Measurements from ENCODE around the gene VEZF1.
"Not testable (repeated sequence)": the region's sequence is repeated elsewhere in the genome, so short reads cannot be mapped to it uniquely, and the experiment has no call there.

The VEZF1 gene

GRCh38 chr17:57974053-57974824 lies 13.8 kb downstream of the VEZF1 start:
- not testable (repeated sequence) for H3K4me1 Mint-ChIP-seq (ENCODE audit: low read depth); DNase-seq (ENCODE audit: low spot score); H3K4me3 Mint-ChIP-seq; H3K27ac Mint-ChIP-seq; H3K9me3 Mint-ChIP-seq; H3K27me3 Mint-ChIP-seq (ENCODE audit: low read depth)
- peaks cover 47% of the 10 kb centered on the region for H3K36me3 Mint-ChIP-seq (ENCODE audit: low read depth)

GRCh38 chr17:57972151-57972550 lies 15.9 kb downstream of the VEZF1 start:
- no peak for DNase-seq (ENCODE audit: low spot score)
- Mint-ChIP-seq H3K36me3 (ENCODE audit: low read depth) (peaks cover 34% of the 10 kb centered on the region), H3K27ac (no peak overlapping the region), H3K4me3 (no peak overlapping the region), H3K9me3 (no peaks in the 10 kb centered on the region), H3K4me1 (ENCODE audit: low read depth) (no peaks in the 10 kb centered on the region), H3K27me3 (ENCODE audit: low read depth) (peaks cover 4% of the 10 kb centered on the region)

- H3K4me1 Mint-ChIP-seq (ENCODE audit: low read depth): no peaks in the 10 kb centered on the region
- no peak overlapping the region for H3K27ac Mint-ChIP-seq
- no peak overlapping the region for H3K4me3 Mint-ChIP-seq
These were observed 16.5 kb downstream of the VEZF1 start for GRCh38 chr17:57971572-57971971.

GRCh38 chr17:57970710-57971109 lies 17.3 kb downstream of the VEZF1 start:
- no peaks in the 10 kb centered on the region for H3K9me3 Mint-ChIP-seq
- no peak for DNase-seq (ENCODE audit: low spot score)
- peaks cover 20% of the 10 kb centered on the region for H3K36me3 Mint-ChIP-seq (ENCODE audit: low read depth)
- H3K4me3 Mint-ChIP-seq: no peak overlapping the region
- no peak overlapping the region for H3K27ac Mint-ChIP-seq
- H3K27me3 Mint-ChIP-seq (ENCODE audit: low read depth): peaks cover 6% of the 10 kb centered on the region
- H3K4me1 Mint-ChIP-seq (ENCODE audit: low read depth): no peaks in the 10 kb centered on the region

More at GRCh38 chr17:57971572-57971971, 16.5 kb downstream of the VEZF1 start:
- no peak for DNase-seq (ENCODE audit: low spot score)
- H3K36me3 Mint-ChIP-seq (ENCODE audit: low read depth): peaks cover 29% of the 10 kb centered on the region
- no peaks in the 10 kb centered on the region for H3K9me3 Mint-ChIP-seq
- H3K27me3 Mint-ChIP-seq (ENCODE audit: low read depth): peaks cover 4% of the 10 kb centered on the region

- H3K36me3 Mint-ChIP-seq (ENCODE audit: low read depth): peaks cover 5% of the 10 kb centered on the region
- DNase-seq (ENCODE audit: low spot score): no peak
- H3K27me3 Mint-ChIP-seq (ENCODE audit: low read depth): peaks cover 11% of the 10 kb centered on the region
- no peak overlapping the region for H3K27ac Mint-ChIP-seq
- H3K4me1 Mint-ChIP-seq (ENCODE audit: low read depth): no peaks in the 10 kb centered on the region
- H3K9me3 Mint-ChIP-seq: no peaks in the 10 kb centered on the region
- no peak overlapping the region for H3K4me3 Mint-ChIP-seq
These were observed 19.6 kb downstream of the VEZF1 start for GRCh38 chr17:57968456-57968855.

GRCh38 chr17:57966875-57967274 lies 21.2 kb downstream of the VEZF1 start:
- Mint-ChIP-seq H3K9me3 (no peaks in the 10 kb centered on the region), H3K27me3 (ENCODE audit: low read depth) (peaks cover 22% of the 10 kb centered on the region), H3K27ac (no peak overlapping the region), H3K4me3 (no peak overlapping the region), H3K36me3 (ENCODE audit: low read depth) (no peaks in the 10 kb centered on the region), H3K4me1 (ENCODE audit: low read depth) (no peaks in the 10 kb centered on the region)
- DNase-seq (ENCODE audit: low spot score): no peak

GRCh38 chr17:57966246-57966645 lies 21.8 kb downstream of the VEZF1 start:
- peaks cover 23% of the 10 kb centered on the region for H3K27me3 Mint-ChIP-seq (ENCODE audit: low read depth)
- no peaks in the 10 kb centered on the region for H3K36me3 Mint-ChIP-seq (ENCODE audit: low read depth)
- no peak overlapping the region for H3K27ac Mint-ChIP-seq
- DNase-seq (ENCODE audit: low spot score): no peak
- no peaks in the 10 kb centered on the region for H3K4me1 Mint-ChIP-seq (ENCODE audit: low read depth)
- no peaks in the 10 kb centered on the region for H3K9me3 Mint-ChIP-seq
- H3K4me3 Mint-ChIP-seq: no peak overlapping the region

- Mint-ChIP-seq H3K27ac (no peak overlapping the region), H3K9me3 (no peaks in the 10 kb centered on the region), H3K27me3 (ENCODE audit: low read depth) (peaks cover 28% of the 10 kb centered on the region), H3K36me3 (ENCODE audit: low read depth) (no peaks in the 10 kb centered on the region), H3K4me3 (no peak overlapping the region), H3K4me1 (ENCODE audit: low read depth) (no peaks in the 10 kb centered on the region)
- no peak for DNase-seq (ENCODE audit: low spot score)
These were observed 22.4 kb downstream of the VEZF1 start for GRCh38 chr17:57965521-57966160.

GRCh38 chr17:57963149-57963511 lies 24.9 kb downstream of the VEZF1 start:
- Mint-ChIP-seq H3K4me1 (ENCODE audit: low read depth) (no peaks in the 10 kb centered on the region), H3K4me3 (no peak overlapping the region), H3K27ac (no peak overlapping the region), H3K36me3 (ENCODE audit: low read depth) (no peaks in the 10 kb centered on the region), H3K27me3 (ENCODE audit: low read depth) (peaks cover 46% of the 10 kb centered on the region), H3K9me3 (no peaks in the 10 kb centered on the region)
- no peak for DNase-seq (ENCODE audit: low spot score)

- Mint-ChIP-seq H3K27me3 (ENCODE audit: low read depth) (peaks cover 53% of the 10 kb centered on the region), H3K4me3 (no peak overlapping the region), H3K36me3 (ENCODE audit: low read depth) (no peaks in the 10 kb centered on the region), H3K9me3 (no peaks in the 10 kb centered on the region), H3K4me1 (ENCODE audit: low read depth) (peaks cover 1% of the 10 kb centered on the region), H3K27ac (no peak overlapping the region)
- DNase-seq (ENCODE audit: low spot score): no peak
These were observed 25.5 kb downstream of the VEZF1 start for GRCh38 chr17:57962279-57963148.

GRCh38 chr17:57959929-57960328 lies 28.1 kb downstream of the VEZF1 start:
- no peaks in the 10 kb centered on the region for H3K9me3 Mint-ChIP-seq
- peaks cover 66% of the 10 kb centered on the region for H3K27me3 Mint-ChIP-seq (ENCODE audit: low read depth)
- no peaks in the 10 kb centered on the region for H3K36me3 Mint-ChIP-seq (ENCODE audit: low read depth)

GRCh38 chr17:57958391-57958790 lies 29.7 kb downstream of the VEZF1 start:
- H3K4me1 Mint-ChIP-seq (ENCODE audit: low read depth): peaks cover 19% of the 10 kb centered on the region
- not testable (repeated sequence) for H3K4me3 Mint-ChIP-seq; DNase-seq (ENCODE audit: low spot score); H3K27ac Mint-ChIP-seq; H3K9me3 Mint-ChIP-seq; H3K36me3 Mint-ChIP-seq (ENCODE audit: low read depth)
- peaks cover 70% of the 10 kb centered on the region for H3K27me3 Mint-ChIP-seq (ENCODE audit: low read depth)

More at GRCh38 chr17:57959929-57960328, 28.1 kb downstream of the VEZF1 start:
- Mint-ChIP-seq H3K4me3 (no peak overlapping the region), H3K27ac (no peak overlapping the region), H3K4me1 (ENCODE audit: low read depth) (peaks cover 16% of the 10 kb centered on the region)
- DNase-seq (ENCODE audit: low spot score): no peak

- Mint-ChIP-seq H3K4me3 (no peak overlapping the region), H3K27me3 (ENCODE audit: low read depth) (peaks cover 72% of the 10 kb centered on the region), H3K27ac (no peak overlapping the region), H3K9me3 (no peaks in the 10 kb centered on the region), H3K36me3 (ENCODE audit: low read depth) (no peaks in the 10 kb centered on the region), H3K4me1 (ENCODE audit: low read depth) (peaks cover 21% of the 10 kb centered on the region)
- no peak for DNase-seq (ENCODE audit: low spot score)
These were observed 30.2 kb downstream of the VEZF1 start for GRCh38 chr17:57957886-57958285.

Data from T-helper 2 cell treated with Interferon-gamma antibody and Interleukin-4, amounts not matched to agents 5 μg/mL and 100 μg/mL, for 36 hours (primary cell).